ENCODE data around the gene PLEKHG4.

The PLEKHG4 gene

GRCh38 chr16:67336648-67337047 lies 57.3 kb downstream of the PLEKHG4 start:
- no peak for DNase-seq (ENCODE audit: low read depth)
